ENCODE results near the gene ERICH4. TPM values are rescaled to one million over a fixed set of nuclear protein-coding genes. Genes with fewer than 3 reads are reported as not detected.

The ERICH4 gene
- total and polyA plus RNA-seq, 2 of the 8 experiments (the other 6 are each of a cell fraction or from before 2014, with no cell fraction given) = not detected

DNA sequence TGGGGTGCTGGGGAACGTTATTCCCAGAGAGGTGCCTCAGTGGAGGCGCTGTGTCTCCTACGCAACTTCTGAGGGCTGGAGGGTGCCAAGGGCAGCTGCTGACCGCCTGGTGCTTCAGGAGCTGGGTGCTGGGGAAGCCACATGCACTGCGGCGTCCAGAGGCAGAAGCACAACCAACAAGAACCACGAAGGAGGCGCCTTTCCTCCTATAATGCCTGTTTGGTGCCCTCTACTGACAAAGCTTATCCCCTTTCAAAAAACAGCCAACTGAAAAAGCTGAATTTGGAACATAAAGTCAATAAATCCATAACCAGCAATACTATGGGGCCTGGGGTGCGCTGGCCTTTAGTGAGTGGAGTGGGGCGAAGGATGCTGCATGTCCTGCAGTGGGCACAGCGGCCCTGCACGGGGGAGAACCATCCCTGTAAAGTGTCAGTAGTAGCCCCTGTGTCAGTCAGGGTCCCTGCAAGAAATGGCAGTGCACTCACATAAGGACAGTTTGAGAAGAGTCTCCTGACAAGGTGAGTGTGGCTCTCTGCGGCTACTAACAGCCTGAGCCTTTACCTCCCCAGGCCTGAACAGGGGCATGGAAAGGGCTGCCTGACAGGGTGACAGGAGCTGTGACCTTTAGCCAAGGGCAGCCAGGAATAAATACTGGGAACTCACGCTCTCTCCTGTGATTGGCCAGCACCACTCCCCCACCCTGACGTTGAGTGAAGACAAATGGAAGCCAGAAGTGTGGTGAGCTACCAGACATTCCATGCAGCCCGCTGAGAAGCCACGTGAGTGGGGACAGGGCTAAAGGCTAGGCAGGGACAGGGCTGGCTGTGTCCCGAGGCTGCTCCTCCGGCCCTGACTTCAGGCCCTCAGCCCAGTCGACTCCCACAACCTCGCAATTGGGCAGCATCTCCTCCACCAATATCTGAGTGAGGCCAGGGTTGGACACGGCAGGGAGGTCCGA is 11.2 kb upstream of the ERICH4 start:
- Histone ChIP-seq H3K14ac (ENCODE audit: insufficient read length) (no peak overlapping the region), H3K9ac (replicated peaks in 1 of 4; ENCODE audit: extremely low read depth in 1 of 4, low read depth in 3 of 4, low read length in 3 of 4) (no peak overlapping the region), H3K9me3 (ENCODE audit: insufficient read depth in 2 of 2, low read depth in 1 of 2, low read length in 1 of 2) (no peaks in the 10 kb centered on the region), H3K4me1 (replicated peaks in 1 of 4; ENCODE audit: control insufficient read depth in 3 of 4, insufficient read depth in 4 of 4, low read length in 3 of 4) (peaks cover 0 to 13% (median 4%) of the 10 kb centered on the region in 4 experiments; a peak in 5 of 7 replicates), H3K56ac (replicated peaks; ENCODE audit: insufficient read length, low read depth, low read length) (no peak overlapping the region), H3K27ac (ENCODE audit: low read depth, low read length) (no peak overlapping the region), H4K91ac (replicated peaks; ENCODE audit: insufficient read length, low read length) (no peak overlapping the region), H2BK15ac (ENCODE audit: low read length) (no peak overlapping the region), H2BK12ac (ENCODE audit: low read depth, low read length) (0 out of 2 replicates have a peak overlapping the region, but pooled peaks have one; percentile 70), H3K4me3 (ENCODE audit: extremely low read depth in 1 of 4, insufficient read depth in 2 of 4, low read depth in 3 of 4, low read length in 4 of 4) (no peak overlapping the region), H3K79me1 (ENCODE audit: low read depth, low read length) (no peaks in the 10 kb centered on the region), H2BK120ac (replicated peaks; ENCODE audit: low read depth, low read length) (no peak overlapping the region), H3K23ac (ENCODE audit: insufficient read length) (no peak overlapping the region), H3K18ac (ENCODE audit: extremely low read depth, low read length) (no peak overlapping the region), H2BK5ac (ENCODE audit: low read depth, low read length) (peak overlapping the region; percentile 8; the same call in 1 of the 2 replicates), H3K36me3 (ENCODE audit: control insufficient read depth in 2 of 4, insufficient read depth in 4 of 4, low read length in 3 of 4) (peaks cover 9 to 20% (median 18%) of the 10 kb centered on the region in 4 experiments; a peak in 7 of 8 replicates), H2AK5ac (ENCODE audit: low read depth, low read length) (no peak overlapping the region), H3K79me2 (ENCODE audit: control insufficient read depth in 1 of 2, insufficient read depth in 2 of 2, low read length in 2 of 2) (no peaks in the 10 kb centered on the region), H2AFZ (ENCODE audit: low read length) (no peak overlapping the region), H3K4me2 (ENCODE audit: insufficient read depth in 1 of 2, low read depth in 2 of 2, low read length in 2 of 2) (no peak overlapping the region), H3K4ac (replicated peaks; ENCODE audit: insufficient read length, low read depth, low read length) (no peak overlapping the region), H4K5ac (ENCODE audit: insufficient read length, low read depth, low read length) (no peak overlapping the region), H2BK20ac (ENCODE audit: low read length) (no peak overlapping the region), H4K20me1 (replicated peaks in 1 of 2; ENCODE audit: control insufficient read depth in 1 of 2, insufficient read depth in 2 of 2, low read length in 2 of 2) (peaks cover 0 to 15% of the 10 kb centered on the region in 2 experiments), H4K8ac (ENCODE audit: extremely low read depth, insufficient read depth, low read length) (no peak overlapping the region), H3K23me2 (ENCODE audit: low read depth, low read length) (peaks cover 15% of the 10 kb centered on the region), H3K27me3 (replicated peaks in 1 of 4; ENCODE audit: control insufficient read depth in 3 of 4, extremely low read depth in 1 of 4, insufficient read depth in 3 of 4, low read length in 3 of 4) (no peaks in the 10 kb centered on the region)
- POLR2A ChIA-PET (ENCODE audit: partially characterized antibody) = interaction anchor here (0.8 to 1.7 kb wide), 9 partner anchors 8 to 166 kb away, joined by 3 to 12 read pairs (median 4); partner anchors contain the start of genes B9D2 and DMAC2
- no peak for TF ChIP-seq EZH2 (IDR thresholded peaks at IDR 0.05; ENCODE audit: low read depth, low read length, severe bottlenecking)
- TF ChIP-seq, protein P1, sequence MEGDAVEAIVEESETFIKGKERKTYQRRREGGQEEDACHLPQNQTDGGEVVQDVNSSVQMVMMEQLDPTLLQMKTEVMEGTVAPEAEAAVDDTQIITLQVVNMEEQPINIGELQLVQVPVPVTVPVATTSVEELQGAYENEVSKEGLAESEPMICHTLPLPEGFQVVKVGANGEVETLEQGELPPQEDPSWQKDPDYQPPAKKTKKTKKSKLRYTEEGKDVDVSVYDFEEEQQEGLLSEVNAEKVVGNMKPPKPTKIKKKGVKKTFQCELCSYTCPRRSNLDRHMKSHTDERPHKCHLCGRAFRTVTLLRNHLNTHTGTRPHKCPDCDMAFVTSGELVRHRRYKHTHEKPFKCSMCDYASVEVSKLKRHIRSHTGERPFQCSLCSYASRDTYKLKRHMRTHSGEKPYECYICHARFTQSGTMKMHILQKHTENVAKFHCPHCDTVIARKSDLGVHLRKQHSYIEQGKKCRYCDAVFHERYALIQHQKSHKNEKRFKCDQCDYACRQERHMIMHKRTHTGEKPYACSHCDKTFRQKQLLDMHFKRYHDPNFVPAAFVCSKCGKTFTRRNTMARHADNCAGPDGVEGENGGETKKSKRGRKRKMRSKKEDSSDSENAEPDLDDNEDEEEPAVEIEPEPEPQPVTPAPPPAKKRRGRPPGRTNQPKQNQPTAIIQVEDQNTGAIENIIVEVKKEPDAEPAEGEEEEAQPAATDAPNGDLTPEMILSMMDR (IDR thresholded peaks at IDR 0.05; ENCODE audit: control extremely low read depth in 1 of 3, insufficient read depth in 1 of 3, low read depth in 1 of 3, low read length in 3 of 3) = peak in 2 of 3 experiments; percentile 27 to 35; a peak in 3 of 4 replicates
- no peak for TF ChIP-seq SRF (IDR thresholded peaks at IDR 0.05; ENCODE audit: low read depth, low read length)
- TF ChIP-seq RAD21 (IDR thresholded peaks at IDR 0.05 in 1 of 2, conservative IDR thresholded peaks at IDR 0.05 in 1 of 2; ENCODE audit: low read depth in 2 of 2, low read length in 2 of 2) = peak; percentile 31 to 47
- no peak for FAIRE-seq
- 89% methylated on average over 23 of the region's 23 CpGs; no CpG with 5 or more reads in 1 of the 2 experiments for WGBS, 2 experiments (ENCODE audit: extremely low coverage in 1 of 2, insufficient coverage in 1 of 2, insufficient read length in 1 of 2, insufficient replicate concordance in 2 of 2, low coverage in 1 of 2, low lambda C conversion rate in 2 of 2, missing lambda C conversion rate in 1 of 2)
- CTCF ChIA-PET (ENCODE audit: partially characterized antibody) = interaction anchor here (0.6 to 4.1 kb wide), 17 partner anchors 8 to 434 kb away, joined by 3 to 21 read pairs (median 3); partner anchors contain the start of genes DMAC2 and ERICH4
- DNase-seq (ENCODE audit: low read depth in 1 of 2, low spot score in 2 of 2) = no peak
